Measurements from ENCODE around the gene PSMB10. TPM values are rescaled to one million over a fixed set of nuclear protein-coding genes. Genes with fewer than 3 reads are reported as not detected.

PSMB10 gene
- polyA plus RNA-seq, 2 donors, result 39.5 to 54.8 TPM

GRCh38 chr16:67971111-67971510 lies 34.5 kb upstream of the PSMB10 start:
- Histone ChIP-seq H3K27me3 (ENCODE audit: control insufficient read depth in 1 of 2, insufficient read depth in 2 of 2, low read length in 2 of 2) (no peaks in the 10 kb centered on the region), H3K27ac (ENCODE audit: low read depth in 2 of 2, low read length in 1 of 2) (no peak overlapping the region), H3K9me3 (ENCODE audit: control insufficient read depth in 2 of 2, insufficient read depth in 1 of 2, low read depth in 1 of 2, low read length in 1 of 2) (no peaks in the 10 kb centered on the region), H3K4me3 (ENCODE audit: low read depth in 1 of 2, low read length in 2 of 2) (no peak overlapping the region), H3K36me3 (ENCODE audit: control insufficient read depth in 2 of 2, insufficient read depth in 2 of 2, low read length in 1 of 2) (no peaks in the 10 kb centered on the region), H3K4me1 (ENCODE audit: control insufficient read depth in 2 of 2, insufficient read depth in 2 of 2, low read length in 1 of 2) (peaks cover 6 to 14% of the 10 kb centered on the region in 2 donors)
- WGBS, 2 donors, result 88 to 94% methylated on average over 9 of the region's 9 CpGs

GRCh38 chr16:67969254-67970039 lies 32.8 kb upstream of the PSMB10 start:
- Histone ChIP-seq H3K27me3 (ENCODE audit: control insufficient read depth in 1 of 2, insufficient read depth in 2 of 2, low read length in 2 of 2) (no peaks in the 10 kb centered on the region), H3K4me3 (ENCODE audit: low read depth in 1 of 2, low read length in 2 of 2) (peak overlapping the region; percentile 69 to 82), H3K27ac (ENCODE audit: low read depth in 2 of 2, low read length in 1 of 2) (peak overlapping the region; percentile 80 to 95), H3K4me1 (ENCODE audit: control insufficient read depth in 2 of 2, insufficient read depth in 2 of 2, low read length in 1 of 2) (peaks cover 6 to 20% of the 10 kb centered on the region in 2 donors), H3K9me3 (ENCODE audit: control insufficient read depth in 2 of 2, insufficient read depth in 1 of 2, low read depth in 1 of 2, low read length in 1 of 2) (no peaks in the 10 kb centered on the region), H3K36me3 (ENCODE audit: control insufficient read depth in 2 of 2, insufficient read depth in 2 of 2, low read length in 1 of 2) (no peaks in the 10 kb centered on the region)
- WGBS, 2 donors, result 42 to 43% methylated on average over 40 of the region's 40 CpGs

GRCh38 chr16:67968400-67969253 lies 32.0 kb upstream of the PSMB10 start, which contains the start of gene SLC12A4:
TSS of gene SLC12A4 (minus strand) at chr16:67968637. CDS start at chr16:67968553, 84 bp downstream.
- H3K27me3 ChIP-seq (ENCODE audit: control insufficient read depth in 1 of 2, insufficient read depth in 2 of 2, low read length in 2 of 2), result no peaks in the 10 kb centered on the region
- H3K4me3 ChIP-seq (ENCODE audit: low read depth in 1 of 2, low read length in 2 of 2), result peak within 1 kb of the TSS; percentile 69 to 82
- H3K36me3 ChIP-seq (ENCODE audit: control insufficient read depth in 2 of 2, insufficient read depth in 2 of 2, low read length in 1 of 2), result no peaks in the 10 kb centered on the region
- peaks cover 10 to 20% of the 10 kb centered on the region in 2 donors for H3K4me1 ChIP-seq (ENCODE audit: control insufficient read depth in 2 of 2, insufficient read depth in 2 of 2, low read length in 1 of 2)
- no peaks in the 10 kb centered on the region for H3K9me3 ChIP-seq (ENCODE audit: control insufficient read depth in 2 of 2, insufficient read depth in 1 of 2, low read depth in 1 of 2, low read length in 1 of 2)
- 0 to 2% methylated on average over 68 to 78 of the region's 78 CpGs for whole genome bisulfite sequencing, 2 donors
- H3K27ac ChIP-seq (ENCODE audit: low read depth in 2 of 2, low read length in 1 of 2), result peak within 1 kb of the TSS; percentile 95

- H3K4me1 ChIP-seq (ENCODE audit: control insufficient read depth in 2 of 2, insufficient read depth in 2 of 2, low read length in 1 of 2), result peaks cover 10 to 20% of the 10 kb centered on the region in 2 donors
- 1% methylated on average over 34 to 45 of the region's 45 CpGs for WGBS, 2 donors
- H3K4me3 ChIP-seq (ENCODE audit: low read depth in 1 of 2, low read length in 2 of 2), result peak overlapping the region; percentile 69 to 82
- no peaks in the 10 kb centered on the region for H3K27me3 ChIP-seq (ENCODE audit: control insufficient read depth in 1 of 2, insufficient read depth in 2 of 2, low read length in 2 of 2)
- H3K27ac ChIP-seq (ENCODE audit: low read depth in 2 of 2, low read length in 1 of 2), result peak overlapping the region; percentile 95
- peaks cover 0 to 3% of the 10 kb centered on the region in 2 donors for H3K36me3 ChIP-seq (ENCODE audit: control insufficient read depth in 2 of 2, insufficient read depth in 2 of 2, low read length in 1 of 2)
- no peaks in the 10 kb centered on the region for H3K9me3 ChIP-seq (ENCODE audit: control insufficient read depth in 2 of 2, insufficient read depth in 1 of 2, low read depth in 1 of 2, low read length in 1 of 2)
These were observed 31.3 kb upstream of the PSMB10 start for GRCh38 chr16:67967958-67968399.

- peak overlapping the region; percentile 95 for H3K27ac ChIP-seq (ENCODE audit: low read depth in 2 of 2, low read length in 1 of 2)
- H3K36me3 ChIP-seq (ENCODE audit: control insufficient read depth in 2 of 2, insufficient read depth in 2 of 2, low read length in 1 of 2), result peaks cover 0 to 4% of the 10 kb centered on the region in 2 donors
- H3K4me1 ChIP-seq (ENCODE audit: control insufficient read depth in 2 of 2, insufficient read depth in 2 of 2, low read length in 1 of 2), result peaks cover 10 to 20% of the 10 kb centered on the region in 2 donors
- H3K4me3 ChIP-seq (ENCODE audit: low read depth in 1 of 2, low read length in 2 of 2), result peak overlapping the region; percentile 69 to 82
- no peaks in the 10 kb centered on the region for H3K27me3 ChIP-seq (ENCODE audit: control insufficient read depth in 1 of 2, insufficient read depth in 2 of 2, low read length in 2 of 2)
- no peaks in the 10 kb centered on the region for H3K9me3 ChIP-seq (ENCODE audit: control insufficient read depth in 2 of 2, insufficient read depth in 1 of 2, low read depth in 1 of 2, low read length in 1 of 2)
- 6 to 18% methylated on average over 18 of the region's 18 CpGs for WGBS, 2 donors
These were observed 30.7 kb upstream of the PSMB10 start for GRCh38 chr16:67967183-67967957.

- WGBS, 2 donors, result 41 to 57% methylated on average over 3 of the region's 3 CpGs
- Histone ChIP-seq H3K36me3 (ENCODE audit: control insufficient read depth in 2 of 2, insufficient read depth in 2 of 2, low read length in 1 of 2) (peaks cover 0 to 4% of the 10 kb centered on the region in 2 donors), H3K27me3 (ENCODE audit: control insufficient read depth in 1 of 2, insufficient read depth in 2 of 2, low read length in 2 of 2) (no peaks in the 10 kb centered on the region), H3K27ac (ENCODE audit: low read depth in 2 of 2, low read length in 1 of 2) (peak overlapping the region; percentile 21 to 95), H3K9me3 (ENCODE audit: control insufficient read depth in 2 of 2, insufficient read depth in 1 of 2, low read depth in 1 of 2, low read length in 1 of 2) (no peaks in the 10 kb centered on the region), H3K4me3 (ENCODE audit: low read depth in 1 of 2, low read length in 2 of 2) (peak overlapping the region; percentile 69 to 82), H3K4me1 (ENCODE audit: control insufficient read depth in 2 of 2, insufficient read depth in 2 of 2, low read length in 1 of 2) (peaks cover 13 to 27% of the 10 kb centered on the region in 2 donors)
These were observed 30.0 kb upstream of the PSMB10 start for GRCh38 chr16:67966549-67967182.

GRCh38 chr16:67965668-67966548 lies 29.3 kb upstream of the PSMB10 start:
- 49 to 64% methylated on average over 11 of the region's 11 CpGs for WGBS, 2 donors
- H3K9me3 ChIP-seq (ENCODE audit: control insufficient read depth in 2 of 2, insufficient read depth in 1 of 2, low read depth in 1 of 2, low read length in 1 of 2), result no peaks in the 10 kb centered on the region
- H3K4me3 ChIP-seq (ENCODE audit: low read depth in 1 of 2, low read length in 2 of 2), result no peak overlapping the region
- H3K27me3 ChIP-seq (ENCODE audit: control insufficient read depth in 1 of 2, insufficient read depth in 2 of 2, low read length in 2 of 2), result no peaks in the 10 kb centered on the region
- H3K36me3 ChIP-seq (ENCODE audit: control insufficient read depth in 2 of 2, insufficient read depth in 2 of 2, low read length in 1 of 2), result peaks cover 4% of the 10 kb centered on the region in 2 donors
- peaks cover 18 to 33% of the 10 kb centered on the region in 2 donors for H3K4me1 ChIP-seq (ENCODE audit: control insufficient read depth in 2 of 2, insufficient read depth in 2 of 2, low read length in 1 of 2)
- H3K27ac ChIP-seq (ENCODE audit: low read depth in 2 of 2, low read length in 1 of 2), result peak overlapping the region in 1 of 2 donors; percentile 95

- 89% methylated on average over 6 of the region's 6 CpGs for WGBS, 2 donors
- Histone ChIP-seq H3K4me1 (ENCODE audit: control insufficient read depth in 2 of 2, insufficient read depth in 2 of 2, low read length in 1 of 2) (peaks cover 18 to 39% of the 10 kb centered on the region in 2 donors), H3K27ac (ENCODE audit: low read depth in 2 of 2, low read length in 1 of 2) (no peak overlapping the region), H3K4me3 (ENCODE audit: low read depth in 1 of 2, low read length in 2 of 2) (no peak overlapping the region), H3K27me3 (ENCODE audit: control insufficient read depth in 1 of 2, insufficient read depth in 2 of 2, low read length in 2 of 2) (no peaks in the 10 kb centered on the region), H3K36me3 (ENCODE audit: control insufficient read depth in 2 of 2, insufficient read depth in 2 of 2, low read length in 1 of 2) (peaks cover 4 to 9% of the 10 kb centered on the region in 2 donors), H3K9me3 (ENCODE audit: control insufficient read depth in 2 of 2, insufficient read depth in 1 of 2, low read depth in 1 of 2, low read length in 1 of 2) (no peaks in the 10 kb centered on the region)
These were observed 28.0 kb upstream of the PSMB10 start for GRCh38 chr16:67964477-67965131.

Measured in esophagus (tissue), 2 donors.